D341Med (cell line): Measurements from ENCODE around the gene SHH.

Experiments
- DNase-seq: peaks from one replicate; pipeline ENCODE4 v3.0.0; 2012; ENCODE audit warnings: low spot score

The SHH gene

DNA sequence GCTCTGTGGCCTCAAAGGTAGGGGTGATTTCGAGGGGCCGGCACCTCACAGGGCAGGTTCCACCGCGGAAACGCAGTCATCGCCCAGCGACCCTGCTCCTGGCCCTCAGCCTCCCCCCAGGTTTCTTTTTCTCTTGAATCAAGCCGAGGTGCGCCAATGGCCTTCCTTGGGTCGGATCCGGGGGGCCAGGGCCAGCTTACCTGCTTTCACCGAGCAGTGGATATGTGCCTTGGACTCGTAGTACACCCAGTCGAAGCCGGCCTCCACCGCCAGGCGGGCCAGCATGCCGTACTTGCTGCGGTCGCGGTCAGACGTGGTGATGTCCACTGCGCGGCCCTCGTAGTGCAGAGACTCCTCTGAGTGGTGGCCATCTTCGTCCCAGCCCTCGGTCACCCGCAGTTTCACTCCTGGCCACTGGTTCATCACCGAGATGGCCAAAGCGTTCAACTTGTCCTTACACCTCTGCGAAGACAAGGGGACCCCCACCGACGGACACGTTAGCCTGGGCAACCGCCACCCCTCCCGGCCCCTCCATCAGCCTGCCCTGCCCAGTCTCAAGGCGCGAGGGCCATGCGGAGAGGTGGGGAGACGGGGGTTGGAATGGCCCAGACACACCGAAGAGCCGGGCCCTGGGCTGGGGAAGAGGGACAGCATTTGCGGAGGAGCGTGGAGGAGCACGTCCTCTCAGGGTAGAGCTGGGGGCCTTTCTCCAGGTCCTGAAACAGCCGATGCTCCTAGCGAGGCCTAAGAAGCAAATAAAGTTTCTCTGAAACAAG is 6.0 kb downstream of the SHH start:
- DNase-seq = no peak

DNA sequence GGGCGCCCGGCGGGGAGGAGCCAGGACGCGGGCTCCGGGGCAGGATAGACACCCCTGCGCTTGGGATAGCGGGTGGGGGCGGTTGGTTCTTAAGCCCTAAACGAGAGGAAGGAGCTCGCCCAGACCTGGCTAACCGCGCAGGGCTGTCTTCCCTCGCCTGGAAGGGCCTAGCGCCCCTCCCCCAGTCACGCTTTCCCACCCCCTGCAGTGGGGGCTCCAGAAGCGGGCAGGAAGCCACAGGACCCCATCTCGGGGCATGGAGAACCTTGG is 6.5 kb downstream of the SHH start:
- no peak for DNase-seq

DNA sequence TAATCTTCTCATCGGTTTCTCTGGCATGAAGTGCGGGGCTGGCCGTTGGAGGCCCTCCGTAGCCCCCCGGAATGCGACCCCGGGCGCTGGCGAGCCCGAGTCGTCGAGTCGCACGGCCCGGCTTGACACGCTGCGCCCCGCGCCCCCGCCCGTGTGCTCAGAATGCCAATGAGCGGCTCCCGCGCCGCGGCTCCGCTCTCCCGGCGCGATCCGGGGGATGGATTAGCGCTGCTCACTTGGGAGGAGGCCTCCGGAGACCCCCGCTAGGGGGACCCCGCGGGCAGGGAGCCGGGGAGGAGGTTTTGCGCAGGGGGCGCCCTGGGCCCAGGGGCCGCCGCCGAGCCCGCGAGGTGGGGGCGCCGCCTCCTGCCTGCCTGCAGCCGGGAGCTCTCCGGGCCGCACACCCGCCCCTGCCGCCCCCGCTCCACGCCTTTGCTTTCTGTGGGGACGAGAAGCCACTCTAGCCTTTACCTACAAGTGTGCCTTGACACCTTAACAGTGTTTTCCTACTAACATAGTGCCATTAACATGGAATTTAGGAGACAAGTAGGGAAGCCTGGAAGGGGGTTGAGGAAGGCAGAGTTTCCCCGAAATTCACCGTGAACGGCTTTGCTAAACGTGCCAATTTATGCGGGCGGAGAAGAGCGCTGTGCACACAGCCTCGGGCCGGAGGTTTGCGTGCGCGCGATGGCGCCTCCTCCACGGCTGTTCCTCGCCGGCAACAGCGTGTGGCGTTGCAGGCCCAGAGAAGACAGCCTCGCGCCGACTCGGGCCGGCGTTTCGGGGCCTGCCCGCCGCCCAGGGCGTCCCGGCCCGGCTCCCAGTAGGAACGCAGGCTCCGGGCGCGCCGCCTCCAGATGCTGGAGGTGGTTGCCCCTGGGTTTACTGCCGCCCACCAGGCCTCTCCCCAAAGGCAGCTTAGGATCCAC is 7.1 kb downstream of the SHH start:
- DNase-seq = peak; percentile 95

DNA sequence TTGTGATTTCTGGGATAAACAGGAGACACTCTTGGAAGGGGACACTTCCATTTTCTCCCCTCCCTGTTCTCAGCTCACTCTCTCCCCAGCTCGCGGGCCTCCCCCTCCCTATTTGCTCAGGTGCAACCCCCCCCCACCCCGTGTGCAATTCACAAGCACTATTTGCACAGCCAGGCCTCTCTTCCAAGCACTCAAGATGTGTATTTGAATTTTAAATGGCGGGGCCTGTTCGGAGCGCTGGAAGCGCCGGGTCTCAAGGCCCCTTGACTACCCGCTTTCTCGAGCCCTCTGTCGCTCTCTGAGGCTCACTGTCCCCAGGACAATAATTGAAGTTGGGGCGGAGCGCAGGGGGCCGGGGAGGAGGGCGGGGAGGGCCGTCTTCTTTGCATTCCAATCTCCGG is 7.8 kb downstream of the SHH start:
- no peak for DNase-seq

DNA sequence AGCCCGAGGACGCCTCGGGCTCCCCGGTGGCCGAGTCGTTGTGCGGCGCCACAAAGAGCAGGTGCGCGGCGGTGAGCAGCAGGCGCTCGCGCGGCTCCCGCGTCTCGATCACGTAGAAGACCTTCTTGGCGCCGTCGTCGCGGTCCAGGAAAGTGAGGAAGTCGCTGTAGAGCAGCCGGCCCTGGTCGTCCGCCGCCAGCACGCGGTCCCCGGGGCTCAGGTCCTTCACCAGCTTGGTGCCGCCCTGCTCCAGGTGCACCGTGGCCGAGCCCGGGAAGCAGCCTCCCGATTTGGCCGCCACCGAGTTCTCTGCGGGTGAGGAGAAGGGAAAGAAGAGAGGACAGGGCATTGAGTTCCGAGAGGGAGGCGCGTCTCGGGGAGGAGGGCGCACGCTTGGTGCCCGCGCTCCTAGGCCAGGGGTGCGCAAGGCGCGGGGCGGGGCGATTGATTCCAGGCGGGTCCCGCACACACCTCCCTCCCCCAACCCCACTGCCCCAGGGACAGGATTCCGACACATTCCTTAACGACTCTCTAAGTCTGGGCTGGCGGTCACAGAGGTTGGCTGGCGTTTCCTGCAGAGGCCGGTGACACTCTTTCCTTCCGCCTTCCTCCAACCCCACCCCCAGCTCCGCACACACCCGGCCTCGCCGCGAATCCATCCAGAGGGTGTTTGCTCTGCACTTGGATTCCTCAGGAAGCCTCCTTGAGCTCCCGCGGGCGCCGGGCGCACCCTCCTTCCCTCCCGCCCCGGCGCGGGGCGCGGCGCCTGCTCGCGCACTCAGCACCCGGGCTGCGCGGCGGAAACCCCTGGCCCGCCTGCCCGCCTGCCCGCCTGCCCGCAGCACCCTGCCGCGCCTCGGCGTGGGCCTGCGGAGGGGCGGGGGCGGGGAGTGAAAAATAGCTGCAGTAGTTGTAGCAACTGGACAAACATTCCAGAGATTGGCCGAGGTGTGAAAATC is 8.6 kb downstream of the SHH start:
- peak; percentile 65 for DNase-seq

DNA sequence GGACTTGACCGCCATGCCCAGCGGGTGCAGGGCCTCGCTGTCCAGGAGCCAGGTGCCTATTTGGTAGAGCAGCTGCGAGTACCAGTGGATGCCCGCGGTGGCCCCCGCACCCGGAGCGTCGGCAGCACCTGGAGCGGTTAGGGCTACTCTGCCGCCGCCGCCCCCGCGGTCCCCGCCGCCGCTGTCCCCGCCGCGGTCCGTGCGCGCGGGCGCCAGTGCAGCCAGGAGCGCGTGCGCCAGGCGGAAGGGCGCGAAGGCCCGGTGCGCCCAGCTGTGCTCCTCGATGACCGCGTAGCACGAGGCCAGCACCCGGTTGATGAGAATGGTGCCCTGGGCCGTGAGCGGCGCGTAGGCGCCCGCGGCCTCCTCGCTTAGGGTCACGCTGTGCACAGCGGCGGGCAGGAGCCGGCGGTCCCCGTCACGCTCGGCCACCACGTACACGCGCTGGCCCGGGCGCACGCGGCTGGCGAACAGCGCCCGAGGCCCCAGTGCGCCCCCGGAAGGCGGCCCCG is 9.3 kb downstream of the SHH start:
- DNase-seq = no peak

DNA sequence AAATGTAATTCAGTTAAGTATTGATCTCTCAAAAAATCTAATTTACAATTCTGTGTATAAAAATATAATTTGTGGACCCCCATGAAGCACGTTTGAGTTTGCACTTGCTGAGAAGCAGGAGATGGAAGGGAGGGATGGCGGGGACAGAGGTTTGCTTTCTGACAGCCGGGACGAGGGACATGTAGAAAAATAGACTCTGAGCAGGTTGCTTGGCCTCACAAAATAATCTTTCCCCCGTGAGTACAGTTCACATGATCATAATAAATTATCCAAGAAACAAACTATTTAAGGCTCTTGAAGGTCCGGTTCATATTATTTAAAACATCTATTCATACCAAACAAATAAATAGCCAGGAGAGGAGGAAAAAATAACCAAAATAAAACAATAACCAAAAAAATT is 10.0 kb downstream of the SHH start:
- DNase-seq = no peak

DNA sequence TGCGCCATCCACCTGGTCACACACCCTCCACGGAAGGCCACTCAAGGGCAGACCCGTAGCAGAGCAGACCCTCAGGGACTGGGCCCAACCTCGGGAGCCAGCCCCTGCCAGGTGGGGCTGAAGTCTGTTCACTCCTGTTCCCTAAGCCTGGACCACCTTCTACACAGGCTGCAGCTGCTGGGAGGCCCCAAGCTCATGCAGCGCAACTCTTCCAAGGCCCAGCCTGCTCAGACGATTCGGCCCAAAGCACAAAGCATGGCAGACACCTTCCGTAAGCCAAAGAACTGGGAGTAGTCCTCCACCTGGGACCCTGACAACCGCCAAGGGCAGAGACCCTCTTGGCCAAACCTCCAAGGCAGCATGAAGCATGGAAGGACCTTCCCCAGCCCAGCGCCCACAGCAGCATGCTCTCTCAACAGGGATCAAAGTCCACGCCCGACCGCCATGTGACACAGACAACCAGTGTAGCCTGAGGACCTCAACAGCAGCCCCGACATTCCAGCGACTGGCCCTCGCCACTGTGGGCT is 11.5 kb downstream of the SHH start:
- DNase-seq = no peak

DNA sequence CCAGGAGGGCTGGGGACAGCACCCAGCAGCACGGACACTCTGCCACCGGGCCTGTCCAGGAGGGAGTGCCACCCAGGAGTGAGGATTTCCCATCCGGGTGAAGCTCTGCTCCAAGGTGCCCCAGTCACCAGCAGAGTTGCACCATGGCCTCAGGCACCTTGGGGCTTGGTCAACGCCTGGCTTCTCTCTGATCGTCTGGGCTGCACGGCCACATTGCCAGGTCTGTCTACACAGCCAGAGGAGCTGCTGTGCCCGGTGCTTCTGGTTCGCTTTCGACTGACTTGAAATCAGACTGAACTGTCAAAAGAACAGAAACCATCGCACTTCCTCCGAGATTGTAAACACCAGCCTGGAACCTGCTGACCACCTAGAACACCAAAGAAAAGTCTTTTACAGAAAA is 12.0 kb downstream of the SHH start:
- no peak for DNase-seq

DNA sequence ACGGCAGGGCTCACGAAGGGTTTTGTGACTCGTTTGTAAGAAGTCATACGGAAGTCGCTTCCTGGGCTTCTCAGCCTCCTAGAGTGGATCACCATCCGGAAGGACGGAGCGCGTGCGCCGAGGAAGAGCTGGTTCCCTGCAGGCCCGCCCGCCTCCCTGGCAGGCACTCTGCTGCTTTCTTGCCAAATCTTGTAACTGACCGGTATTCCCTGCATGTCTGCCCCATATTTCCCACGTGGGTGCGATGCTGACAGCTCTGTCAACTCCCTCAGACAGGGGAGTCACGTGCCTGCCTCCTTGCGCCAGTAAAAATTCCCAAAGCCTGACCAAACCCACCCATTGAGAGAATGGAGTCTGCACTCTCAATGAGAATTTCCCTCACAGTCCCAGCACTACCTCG is 12.7 kb downstream of the SHH start:
- no peak for DNase-seq

DNA sequence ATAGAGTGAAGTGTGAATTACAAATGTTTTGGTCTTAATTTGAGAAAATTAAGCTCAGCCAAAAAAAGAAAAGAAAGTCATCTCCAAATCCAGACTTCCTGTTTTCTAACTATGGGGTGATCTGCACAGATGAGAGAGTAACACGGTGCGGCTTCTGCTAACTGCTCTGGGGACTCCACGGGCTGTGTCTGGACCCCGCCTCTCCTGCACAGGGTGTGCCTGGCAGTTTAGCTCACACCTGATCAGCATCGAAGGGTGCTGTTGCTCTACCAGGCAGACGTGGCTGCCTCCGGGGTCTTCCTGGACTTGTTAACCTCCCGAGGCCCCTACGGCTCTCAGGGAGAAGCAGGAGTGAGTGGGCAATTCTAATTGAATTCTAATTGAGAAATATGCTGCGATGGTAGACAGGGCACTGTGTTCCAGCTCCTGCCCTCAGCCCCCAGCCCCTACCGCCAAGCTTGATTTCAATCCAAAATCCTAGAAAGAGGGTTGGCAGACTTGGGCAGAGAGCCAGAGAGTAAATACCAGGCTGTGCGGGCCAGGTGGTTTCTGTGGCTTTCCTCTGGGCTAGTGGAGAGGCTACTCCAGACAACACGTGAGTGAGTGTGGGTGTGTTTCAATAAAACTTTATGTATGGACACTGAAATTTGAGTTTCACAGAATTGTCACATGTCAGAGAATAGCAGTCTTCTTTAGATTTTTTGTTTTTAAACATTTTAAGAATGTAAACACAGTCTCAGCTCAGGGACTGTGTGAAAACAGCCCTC is 13.4 kb downstream of the SHH start:
- DNase-seq = no peak

DNA sequence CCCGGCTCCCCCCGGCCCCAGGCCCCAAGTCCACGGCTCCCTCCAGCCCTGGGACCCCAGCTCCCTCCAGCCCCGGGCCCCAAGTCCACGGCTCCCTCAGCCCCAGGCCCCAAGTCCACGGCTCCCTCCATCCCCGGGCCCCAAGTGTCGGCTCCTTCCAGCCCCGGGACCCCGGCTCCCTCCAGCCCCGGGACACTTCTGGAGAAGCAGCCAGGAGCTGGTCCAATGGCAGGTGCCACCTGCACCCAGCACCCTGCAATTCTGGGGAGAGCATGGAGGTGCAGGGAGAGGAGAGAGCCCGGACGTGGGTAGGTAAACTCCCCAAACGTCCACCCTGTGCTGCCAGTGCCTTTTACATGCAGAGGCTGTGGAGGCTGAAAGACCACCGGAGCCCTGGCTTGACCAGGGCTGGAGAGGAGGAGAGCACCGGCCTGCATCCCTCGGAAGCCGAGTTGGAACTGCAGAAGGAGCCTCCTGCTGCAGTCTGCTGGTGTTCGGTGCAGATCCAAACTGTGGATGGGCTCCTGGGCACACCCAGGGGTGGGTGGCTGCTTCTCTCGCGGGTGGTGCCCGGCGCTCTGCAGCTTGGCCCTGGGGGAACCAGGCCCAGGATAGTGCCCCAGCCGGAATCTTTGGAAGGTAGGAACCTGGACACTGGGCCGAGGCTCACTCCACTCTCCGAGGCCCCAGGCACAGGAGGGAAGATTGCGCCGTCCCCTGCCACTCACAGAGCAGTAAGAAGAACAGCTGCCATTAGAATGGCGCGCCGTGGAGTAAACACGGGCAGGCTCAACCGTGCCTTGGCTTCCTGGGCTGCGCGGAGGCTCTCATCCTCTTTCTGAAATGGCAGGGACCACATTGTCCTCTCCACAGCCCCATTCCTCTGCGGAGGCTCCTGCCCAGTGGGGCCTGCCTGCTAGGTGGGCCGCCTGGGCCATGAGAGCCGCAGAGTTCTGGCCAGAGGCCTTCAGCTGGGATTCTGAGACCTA is 14.7 kb downstream of the SHH start:
- no peak for DNase-seq

DNA sequence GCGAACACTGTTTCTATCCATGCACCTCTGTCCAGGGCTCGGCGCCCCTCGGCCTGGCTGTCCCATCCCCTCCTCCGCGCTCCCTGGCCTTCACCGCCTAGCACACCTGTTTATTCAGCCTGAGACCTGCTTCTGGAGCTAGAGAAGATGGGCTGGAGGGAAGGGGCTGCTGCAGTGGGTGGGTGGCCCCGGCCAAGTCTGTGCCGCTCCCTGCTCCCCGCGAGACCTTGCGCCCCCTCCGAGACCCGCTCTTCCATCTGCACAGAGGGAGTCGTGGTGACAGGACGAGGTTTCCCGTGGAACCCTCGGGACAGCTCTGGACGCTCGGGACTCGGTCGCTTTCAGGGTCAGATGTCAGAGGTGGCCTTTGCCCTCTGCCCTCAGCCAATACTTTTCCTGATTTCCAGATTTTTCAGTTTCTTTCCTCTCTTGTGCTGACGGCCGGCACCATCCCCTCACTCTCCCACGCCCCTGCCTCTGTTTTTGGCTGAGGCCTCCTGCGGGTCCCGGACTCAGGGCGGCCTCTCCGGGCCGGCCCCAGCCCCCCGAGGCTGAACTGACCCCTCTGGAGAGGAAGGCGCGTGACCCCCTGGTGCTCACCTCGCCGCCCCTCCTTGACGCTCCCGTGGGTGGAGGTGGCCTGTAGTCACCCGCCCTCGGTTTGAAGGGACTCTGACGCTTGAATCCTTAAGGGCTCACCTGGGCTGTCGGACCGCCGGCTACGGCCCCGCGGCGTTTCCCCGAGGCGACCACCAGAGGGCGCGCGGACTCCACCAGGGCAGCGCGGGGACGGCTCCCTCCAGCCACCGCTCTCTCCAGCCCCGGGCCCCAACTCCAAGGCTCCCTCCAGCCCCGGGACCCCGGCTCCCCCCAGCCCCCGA is 15.6 kb downstream of the SHH start:
- peak; percentile 91 for DNase-seq

DNA sequence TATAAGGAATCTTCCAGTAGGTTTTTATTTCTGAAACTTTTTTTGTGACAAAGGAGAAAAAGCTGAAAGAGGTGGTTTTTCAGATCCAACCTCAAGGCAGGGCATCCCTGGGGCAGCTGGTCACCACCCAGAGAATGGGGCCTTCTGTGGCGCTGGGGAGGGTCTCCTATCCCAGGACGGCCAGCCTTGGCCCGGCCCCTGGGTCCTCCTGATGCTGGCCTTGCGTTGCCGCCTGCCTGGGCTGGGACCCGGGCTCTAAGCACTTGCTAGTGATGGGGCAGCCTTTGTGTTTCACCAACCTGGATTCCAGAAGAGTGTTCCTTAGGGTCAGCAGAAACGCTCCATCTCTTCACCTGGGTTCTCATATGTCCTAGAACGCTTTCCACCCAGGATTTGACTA is 16.3 kb downstream of the SHH start:
- no peak for DNase-seq

DNA sequence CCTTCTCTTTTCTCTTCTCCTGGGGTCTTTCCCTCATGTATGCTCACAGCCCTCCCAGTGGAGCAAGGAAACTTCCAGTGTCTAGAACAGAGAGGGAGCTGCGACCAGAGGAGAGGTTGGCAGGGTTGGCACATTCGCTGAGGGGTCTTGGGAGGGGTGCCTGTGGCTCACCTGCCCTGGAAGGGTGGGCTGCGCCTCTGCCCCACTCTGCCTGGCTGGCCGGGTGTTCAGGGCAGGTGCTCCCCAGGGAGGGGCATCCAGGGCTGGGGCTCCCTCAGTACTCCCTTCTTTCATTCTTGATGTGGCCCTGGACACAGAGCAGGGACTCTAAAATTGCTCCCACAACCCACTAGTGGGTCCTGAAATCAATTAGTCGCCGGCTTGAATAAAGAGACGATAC is 16.9 kb downstream of the SHH start:
- DNase-seq = no peak

DNA sequence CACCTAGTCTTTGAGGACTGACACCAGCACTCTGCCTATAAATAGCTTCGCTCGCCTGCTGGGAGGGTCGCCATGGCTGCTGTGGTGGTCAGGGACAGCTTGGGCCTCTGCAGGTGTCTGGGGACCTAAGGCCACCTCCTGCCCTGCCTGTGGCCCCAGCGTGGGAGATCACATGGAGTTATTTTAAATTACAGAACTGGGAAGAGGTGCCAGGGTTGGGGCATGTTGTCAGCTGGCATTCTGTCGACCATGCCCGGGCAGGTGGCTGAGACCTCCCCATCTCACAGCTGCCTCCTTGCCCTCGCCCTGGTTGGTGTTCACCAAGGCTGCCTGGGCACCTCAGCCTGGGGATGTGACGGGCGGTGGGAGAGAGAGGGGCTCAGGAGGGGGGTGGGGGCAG is 18.1 kb downstream of the SHH start:
- no peak for DNase-seq

DNA sequence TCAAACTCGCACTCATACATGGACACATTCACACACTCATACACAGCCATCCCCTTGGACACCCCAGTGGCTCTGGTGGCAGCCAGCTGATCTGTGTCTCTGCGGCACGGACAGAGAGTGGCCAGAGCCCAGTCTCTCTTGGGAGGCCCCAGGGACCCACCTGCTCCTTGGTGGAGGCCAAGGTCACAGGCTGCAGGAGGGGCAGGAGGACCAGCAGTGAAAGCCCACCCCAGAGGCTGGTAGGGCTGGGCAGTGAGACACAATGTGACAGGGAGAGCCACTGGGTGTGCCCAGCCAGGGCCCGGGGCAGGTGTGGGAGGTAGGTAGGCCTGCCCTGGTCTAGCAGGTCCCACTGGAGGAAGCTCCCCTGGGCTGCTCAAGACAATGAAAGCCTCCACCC is 18.5 kb downstream of the SHH start:
- DNase-seq = no peak

DNA sequence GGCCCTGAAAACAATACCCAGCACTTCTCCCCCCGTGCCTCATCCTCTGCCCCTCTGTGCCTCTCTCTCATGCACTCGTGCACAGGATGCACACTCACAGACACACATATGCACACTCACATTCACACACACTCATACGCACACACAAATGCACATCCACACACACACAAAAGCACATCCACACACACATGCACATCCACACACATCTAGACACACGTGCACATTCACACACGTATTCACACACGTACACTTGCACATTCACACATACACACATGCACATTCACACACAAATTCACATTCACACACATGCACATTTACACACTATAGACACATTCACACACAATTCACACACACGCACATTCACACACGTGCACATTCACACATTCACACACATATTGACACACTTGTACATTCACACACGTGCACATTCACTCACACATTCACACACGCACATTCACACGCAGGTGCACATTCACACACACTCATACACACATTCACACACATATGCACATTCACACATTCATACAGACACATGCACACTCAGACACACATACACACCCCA is 19.2 kb downstream of the SHH start:
- DNase-seq = no peak
